ENCODE results near the gene LRRC15. TPM values are rescaled to one million over a fixed set of nuclear protein-coding genes. Genes with fewer than 3 reads are reported as not detected.

LRRC15 gene
- total RNA-seq, 1 donor from 2014 or later: not detected

DNA sequence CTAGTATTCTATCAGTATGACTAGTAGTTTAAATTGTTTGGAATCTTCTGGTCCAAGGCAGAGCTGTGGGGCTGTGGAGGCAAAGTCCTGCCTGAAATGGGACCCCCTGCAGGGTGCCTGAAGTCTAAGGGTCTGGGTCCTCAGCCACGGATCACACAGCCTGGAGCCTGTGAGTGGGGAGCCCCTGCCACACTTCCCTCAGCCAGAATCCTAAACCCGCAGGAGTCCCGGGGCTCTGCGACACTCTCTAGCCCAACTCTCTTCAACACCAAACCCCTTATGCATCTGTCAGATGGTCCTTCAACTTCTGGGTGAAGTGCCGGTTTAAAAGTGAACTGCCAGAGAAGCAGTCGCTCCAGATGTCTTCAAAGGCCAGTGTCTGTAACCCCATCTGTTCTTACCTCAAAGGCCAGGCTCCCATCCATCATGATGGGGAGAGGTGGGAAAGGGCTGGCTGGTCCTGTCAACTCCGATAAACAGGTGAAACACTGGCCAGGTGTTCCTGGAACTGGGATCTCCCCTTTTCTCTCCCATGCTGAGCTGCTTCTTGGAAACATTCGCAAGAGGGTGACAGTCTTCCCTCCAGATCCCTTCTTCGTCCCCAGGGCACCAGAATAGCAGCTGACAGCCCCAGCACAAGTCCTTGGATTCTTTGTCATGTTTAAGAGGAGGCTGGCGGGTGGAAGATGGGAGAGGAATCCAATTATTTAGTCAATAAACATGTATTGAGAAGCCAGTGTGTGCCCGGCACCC is 64.0 kb downstream of the LRRC15 start:
- DNase-seq (ENCODE audit: low read depth): no peak

Other genes with a start within 250 kb of the LRRC15 start
- gene HES1, start 233.6 kb downstream of the LRRC15 start, total RNA-seq: 5.5 and 9.0 TPM in 2 replicates
- not detected in 2 replicates for gene CPN2, start 18.4 kb downstream of the LRRC15 start, total RNA-seq
- 0.31 TPM in 1 of 2 replicates, not detected in the other for gene GP5, start 29.5 kb upstream of the LRRC15 start, total RNA-seq
- gene ATP13A3, start 117.3 kb upstream of the LRRC15 start, total RNA-seq: 202 and 213 TPM in 2 replicates